GM04504 (cell line): Measurements from ENCODE around the gene PLAAT3.
"Not testable (repeated sequence)": the region's sequence is repeated elsewhere in the genome, so short reads cannot be mapped to it uniquely, and the experiment has no call there.

Experiments
- DNase-seq: peaks from one replicate; pipeline ENCODE4 v3.0.0-alpha.2; 2012; ENCODE audit warnings: low read depth

The PLAAT3 gene

GRCh38 chr11:63537293-63538101, 76.7 kb downstream of the PLAAT3 start:
- peak; percentile 21 for DNase-seq

GRCh38 chr11:63536669-63537292, 77.5 kb downstream of the PLAAT3 start, which contains the start of gene PLAAT4:
Gene PLAAT4 (plus strand): TSS chr11:63536808. CDS start chr11:63536869, 61 bp downstream.
- DNase-seq: peak; percentile 19

GRCh38 chr11:63535734-63536133, 78.5 kb downstream of the PLAAT3 start:
- no peak for DNase-seq

GRCh38 chr11:63534895-63535461, 79.3 kb downstream of the PLAAT3 start:
- no peak for DNase-seq

GRCh38 chr11:63534076-63534475, 80.2 kb downstream of the PLAAT3 start:
- no peak for DNase-seq

GRCh38 chr11:63532799-63533475, 81.3 kb downstream of the PLAAT3 start:
- DNase-seq: no peak

- no peak for DNase-seq
Observed at GRCh38 chr11:63532117-63532516, 82.1 kb downstream of the PLAAT3 start.

GRCh38 chr11:63531074-63531792, 83.0 kb downstream of the PLAAT3 start:
- peak; percentile 42 for DNase-seq

- DNase-seq: no peak
Observed at GRCh38 chr11:63530021-63530420, 84.2 kb downstream of the PLAAT3 start.

GRCh38 chr11:63529373-63529772, 84.9 kb downstream of the PLAAT3 start:
- DNase-seq: not testable (repeated sequence)

GRCh38 chr11:63528729-63529278, 85.4 kb downstream of the PLAAT3 start:
- DNase-seq: not testable (repeated sequence)

- not testable (repeated sequence) for DNase-seq
Observed at GRCh38 chr11:63528156-63528555, 86.1 kb downstream of the PLAAT3 start.

- no peak for DNase-seq
Observed at GRCh38 chr11:63527667-63528066, 86.6 kb downstream of the PLAAT3 start.
